ENCODE data around the gene LMBR1L.

The LMBR1L gene

DNA sequence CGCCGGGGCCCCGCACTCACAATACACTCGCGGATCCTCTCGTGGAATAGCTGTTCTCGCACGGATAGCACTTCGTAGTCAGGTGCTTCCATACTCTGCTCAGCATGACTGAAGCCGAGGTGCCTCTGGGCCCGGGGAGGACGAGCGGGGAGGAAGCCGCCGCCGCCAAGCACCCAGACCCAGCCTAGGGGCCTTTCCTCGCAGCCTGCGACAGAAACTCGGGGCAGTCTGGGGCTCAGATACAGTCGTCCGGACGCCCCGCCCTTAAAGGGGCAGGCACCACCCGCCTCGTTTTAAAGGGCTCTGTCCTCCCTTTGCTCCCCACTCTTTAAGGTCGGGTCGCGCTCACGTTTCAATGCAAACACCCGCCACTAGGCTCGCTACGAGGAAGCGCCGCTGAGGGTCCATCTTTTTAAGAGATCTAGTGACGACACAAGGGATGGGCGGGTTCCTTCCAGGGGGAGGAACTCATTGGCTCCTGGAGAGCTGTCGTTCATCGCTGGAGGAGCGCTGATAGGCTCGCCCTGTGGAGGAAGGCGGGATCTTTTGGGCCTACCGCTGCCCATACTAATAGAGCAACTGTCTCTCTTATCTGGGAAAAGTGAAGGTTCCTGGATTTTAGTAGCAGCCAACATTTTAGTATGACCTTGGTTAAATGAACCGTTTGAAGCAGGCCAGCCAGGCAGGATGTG is at the start of gene LMBR1L (continued):
- TF ChIP-seq, protein P1, sequence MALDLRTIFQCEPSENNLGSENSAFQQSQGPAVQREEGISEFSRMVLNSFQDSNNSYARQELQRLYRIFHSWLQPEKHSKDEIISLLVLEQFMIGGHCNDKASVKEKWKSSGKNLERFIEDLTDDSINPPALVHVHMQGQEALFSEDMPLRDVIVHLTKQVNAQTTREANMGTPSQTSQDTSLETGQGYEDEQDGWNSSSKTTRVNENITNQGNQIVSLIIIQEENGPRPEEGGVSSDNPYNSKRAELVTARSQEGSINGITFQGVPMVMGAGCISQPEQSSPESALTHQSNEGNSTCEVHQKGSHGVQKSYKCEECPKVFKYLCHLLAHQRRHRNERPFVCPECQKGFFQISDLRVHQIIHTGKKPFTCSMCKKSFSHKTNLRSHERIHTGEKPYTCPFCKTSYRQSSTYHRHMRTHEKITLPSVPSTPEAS (tag by site-specific recombination; IDR thresholded peaks at IDR 0.05) = no peak
- TF ChIP-seq ZNF561 (tag by site-specific recombination; IDR thresholded peaks at IDR 0.05; ENCODE audit: borderline replicate concordance) (no peak), ZNF155 (tag by site-specific recombination; IDR thresholded peaks at IDR 0.05) (no peak), ZBTB17 (tag by site-specific recombination; IDR thresholded peaks at IDR 0.05) (peak; percentile 87), ZNF114 (tag by site-specific recombination; IDR thresholded peaks at IDR 0.05) (no peak), YY2 (tag by site-specific recombination; IDR thresholded peaks at IDR 0.05) (peak; percentile 49; the same call in 1 of the 2 replicates), REPIN1 (tag by site-specific recombination; IDR thresholded peaks at IDR 0.05; ENCODE audit: low read depth) (peak; percentile 65; the same call in 1 of the 2 replicates), ZNF423 (tag by site-specific recombination; IDR thresholded peaks at IDR 0.05) (no peak), ZNF248 (tag by site-specific recombination; IDR thresholded peaks at IDR 0.05) (no peak), ZNF548 (tag by site-specific recombination; IDR thresholded peaks at IDR 0.05) (no peak), KLF16 (tag by site-specific recombination; IDR thresholded peaks at IDR 0.05) (peak; percentile 71; the same call in 1 of the 2 replicates), ZNF629 (tag by site-specific recombination; IDR thresholded peaks at IDR 0.05) (peak; percentile 95), ZNF776 (tag by site-specific recombination; IDR thresholded peaks at IDR 0.05; ENCODE audit: borderline replicate concordance) (no peak), ZNF2 (tag by site-specific recombination; IDR thresholded peaks at IDR 0.05) (peak; percentile 24; the same call in 1 of the 2 replicates), RBAK (tag by site-specific recombination; IDR thresholded peaks at IDR 0.05) (no peak), ZNF670 (tag by site-specific recombination; IDR thresholded peaks at IDR 0.05; ENCODE audit: low read depth) (no peak), ZNF626 (tag by site-specific recombination; IDR thresholded peaks at IDR 0.05) (no peak)
- TF ChIP-seq, protein P2, sequence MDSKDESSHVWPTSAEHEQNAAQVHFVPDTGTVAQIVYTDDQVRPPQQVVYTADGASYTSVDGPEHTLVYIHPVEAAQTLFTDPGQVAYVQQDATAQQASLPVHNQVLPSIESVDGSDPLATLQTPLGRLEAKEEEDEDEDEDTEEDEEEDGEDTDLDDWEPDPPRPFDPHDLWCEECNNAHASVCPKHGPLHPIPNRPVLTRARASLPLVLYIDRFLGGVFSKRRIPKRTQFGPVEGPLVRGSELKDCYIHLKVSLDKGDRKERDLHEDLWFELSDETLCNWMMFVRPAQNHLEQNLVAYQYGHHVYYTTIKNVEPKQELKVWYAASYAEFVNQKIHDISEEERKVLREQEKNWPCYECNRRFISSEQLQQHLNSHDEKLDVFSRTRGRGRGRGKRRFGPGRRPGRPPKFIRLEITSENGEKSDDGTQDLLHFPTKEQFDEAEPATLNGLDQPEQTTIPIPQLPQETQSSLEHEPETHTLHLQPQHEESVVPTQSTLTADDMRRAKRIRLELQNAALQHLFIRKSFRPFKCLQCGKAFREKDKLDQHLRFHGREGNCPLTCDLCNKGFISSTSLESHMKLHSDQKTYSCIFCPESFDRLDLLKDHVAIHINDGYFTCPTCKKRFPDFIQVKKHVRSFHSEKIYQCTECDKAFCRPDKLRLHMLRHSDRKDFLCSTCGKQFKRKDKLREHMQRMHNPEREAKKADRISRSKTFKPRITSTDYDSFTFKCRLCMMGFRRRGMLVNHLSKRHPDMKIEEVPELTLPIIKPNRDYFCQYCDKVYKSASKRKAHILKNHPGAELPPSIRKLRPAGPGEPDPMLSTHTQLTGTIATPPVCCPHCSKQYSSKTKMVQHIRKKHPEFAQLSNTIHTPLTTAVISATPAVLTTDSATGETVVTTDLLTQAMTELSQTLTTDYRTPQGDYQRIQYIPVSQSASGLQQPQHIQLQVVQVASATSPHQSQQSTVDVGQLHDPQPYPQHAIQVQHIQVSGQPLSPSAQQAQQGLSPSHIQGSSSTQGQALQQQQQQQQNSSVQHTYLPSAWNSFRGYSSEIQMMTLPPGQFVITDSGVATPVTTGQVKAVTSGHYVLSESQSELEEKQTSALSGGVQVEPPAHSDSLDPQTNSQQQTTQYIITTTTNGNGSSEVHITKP (tag by site-specific recombination; IDR thresholded peaks at IDR 0.05) = peak; percentile 73
- TF ChIP-seq, protein P3, sequence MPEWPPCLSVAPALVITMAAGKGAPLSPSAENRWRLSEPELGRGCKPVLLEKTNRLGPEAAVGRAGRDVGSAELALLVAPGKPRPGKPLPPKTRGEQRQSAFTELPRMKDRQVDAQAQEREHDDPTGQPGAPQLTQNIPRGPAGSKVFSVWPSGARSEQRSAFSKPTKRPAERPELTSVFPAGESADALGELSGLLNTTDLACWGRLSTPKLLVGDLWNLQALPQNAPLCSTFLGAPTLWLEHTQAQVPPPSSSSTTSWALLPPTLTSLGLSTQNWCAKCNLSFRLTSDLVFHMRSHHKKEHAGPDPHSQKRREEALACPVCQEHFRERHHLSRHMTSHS (tag by site-specific recombination; IDR thresholded peaks at IDR 0.05) = no peak
- TF ChIP-seq, protein P4, sequence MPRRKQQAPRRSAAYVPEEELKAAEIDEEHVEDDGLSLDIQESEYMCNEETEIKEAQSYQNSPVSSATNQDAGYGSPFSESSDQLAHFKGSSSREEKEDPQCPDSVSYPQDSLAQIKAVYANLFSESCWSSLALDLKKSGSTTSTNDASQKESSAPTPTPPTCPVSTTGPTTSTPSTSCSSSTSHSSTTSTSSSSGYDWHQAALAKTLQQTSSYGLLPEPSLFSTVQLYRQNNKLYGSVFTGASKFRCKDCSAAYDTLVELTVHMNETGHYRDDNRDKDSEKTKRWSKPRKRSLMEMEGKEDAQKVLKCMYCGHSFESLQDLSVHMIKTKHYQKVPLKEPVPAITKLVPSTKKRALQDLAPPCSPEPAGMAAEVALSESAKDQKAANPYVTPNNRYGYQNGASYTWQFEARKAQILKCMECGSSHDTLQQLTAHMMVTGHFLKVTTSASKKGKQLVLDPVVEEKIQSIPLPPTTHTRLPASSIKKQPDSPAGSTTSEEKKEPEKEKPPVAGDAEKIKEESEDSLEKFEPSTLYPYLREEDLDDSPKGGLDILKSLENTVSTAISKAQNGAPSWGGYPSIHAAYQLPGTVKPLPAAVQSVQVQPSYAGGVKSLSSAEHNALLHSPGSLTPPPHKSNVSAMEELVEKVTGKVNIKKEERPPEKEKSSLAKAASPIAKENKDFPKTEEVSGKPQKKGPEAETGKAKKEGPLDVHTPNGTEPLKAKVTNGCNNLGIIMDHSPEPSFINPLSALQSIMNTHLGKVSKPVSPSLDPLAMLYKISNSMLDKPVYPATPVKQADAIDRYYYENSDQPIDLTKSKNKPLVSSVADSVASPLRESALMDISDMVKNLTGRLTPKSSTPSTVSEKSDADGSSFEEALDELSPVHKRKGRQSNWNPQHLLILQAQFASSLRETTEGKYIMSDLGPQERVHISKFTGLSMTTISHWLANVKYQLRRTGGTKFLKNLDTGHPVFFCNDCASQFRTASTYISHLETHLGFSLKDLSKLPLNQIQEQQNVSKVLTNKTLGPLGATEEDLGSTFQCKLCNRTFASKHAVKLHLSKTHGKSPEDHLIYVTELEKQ (tag by site-specific recombination; IDR thresholded peaks at IDR 0.05; ENCODE audit: borderline replicate concordance) = no peak
- TF ChIP-seq, protein P5, sequence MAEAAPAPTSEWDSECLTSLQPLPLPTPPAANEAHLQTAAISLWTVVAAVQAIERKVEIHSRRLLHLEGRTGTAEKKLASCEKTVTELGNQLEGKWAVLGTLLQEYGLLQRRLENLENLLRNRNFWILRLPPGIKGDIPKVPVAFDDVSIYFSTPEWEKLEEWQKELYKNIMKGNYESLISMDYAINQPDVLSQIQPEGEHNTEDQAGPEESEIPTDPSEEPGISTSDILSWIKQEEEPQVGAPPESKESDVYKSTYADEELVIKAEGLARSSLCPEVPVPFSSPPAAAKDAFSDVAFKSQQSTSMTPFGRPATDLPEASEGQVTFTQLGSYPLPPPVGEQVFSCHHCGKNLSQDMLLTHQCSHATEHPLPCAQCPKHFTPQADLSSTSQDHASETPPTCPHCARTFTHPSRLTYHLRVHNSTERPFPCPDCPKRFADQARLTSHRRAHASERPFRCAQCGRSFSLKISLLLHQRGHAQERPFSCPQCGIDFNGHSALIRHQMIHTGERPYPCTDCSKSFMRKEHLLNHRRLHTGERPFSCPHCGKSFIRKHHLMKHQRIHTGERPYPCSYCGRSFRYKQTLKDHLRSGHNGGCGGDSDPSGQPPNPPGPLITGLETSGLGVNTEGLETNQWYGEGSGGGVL (tag by site-specific recombination; IDR thresholded peaks at IDR 0.05) = no peak
- TF ChIP-seq, protein P6, sequence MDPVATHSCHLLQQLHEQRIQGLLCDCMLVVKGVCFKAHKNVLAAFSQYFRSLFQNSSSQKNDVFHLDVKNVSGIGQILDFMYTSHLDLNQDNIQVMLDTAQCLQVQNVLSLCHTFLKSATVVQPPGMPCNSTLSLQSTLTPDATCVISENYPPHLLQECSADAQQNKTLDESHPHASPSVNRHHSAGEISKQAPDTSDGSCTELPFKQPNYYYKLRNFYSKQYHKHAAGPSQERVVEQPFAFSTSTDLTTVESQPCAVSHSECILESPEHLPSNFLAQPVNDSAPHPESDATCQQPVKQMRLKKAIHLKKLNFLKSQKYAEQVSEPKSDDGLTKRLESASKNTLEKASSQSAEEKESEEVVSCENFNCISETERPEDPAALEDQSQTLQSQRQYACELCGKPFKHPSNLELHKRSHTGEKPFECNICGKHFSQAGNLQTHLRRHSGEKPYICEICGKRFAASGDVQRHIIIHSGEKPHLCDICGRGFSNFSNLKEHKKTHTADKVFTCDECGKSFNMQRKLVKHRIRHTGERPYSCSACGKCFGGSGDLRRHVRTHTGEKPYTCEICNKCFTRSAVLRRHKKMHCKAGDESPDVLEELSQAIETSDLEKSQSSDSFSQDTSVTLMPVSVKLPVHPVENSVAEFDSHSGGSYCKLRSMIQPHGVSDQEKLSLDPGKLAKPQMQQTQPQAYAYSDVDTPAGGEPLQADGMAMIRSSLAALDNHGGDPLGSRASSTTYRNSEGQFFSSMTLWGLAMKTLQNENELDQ (tag by site-specific recombination; IDR thresholded peaks at IDR 0.05; ENCODE audit: low read depth) = no peak
- TF ChIP-seq, protein P7, sequence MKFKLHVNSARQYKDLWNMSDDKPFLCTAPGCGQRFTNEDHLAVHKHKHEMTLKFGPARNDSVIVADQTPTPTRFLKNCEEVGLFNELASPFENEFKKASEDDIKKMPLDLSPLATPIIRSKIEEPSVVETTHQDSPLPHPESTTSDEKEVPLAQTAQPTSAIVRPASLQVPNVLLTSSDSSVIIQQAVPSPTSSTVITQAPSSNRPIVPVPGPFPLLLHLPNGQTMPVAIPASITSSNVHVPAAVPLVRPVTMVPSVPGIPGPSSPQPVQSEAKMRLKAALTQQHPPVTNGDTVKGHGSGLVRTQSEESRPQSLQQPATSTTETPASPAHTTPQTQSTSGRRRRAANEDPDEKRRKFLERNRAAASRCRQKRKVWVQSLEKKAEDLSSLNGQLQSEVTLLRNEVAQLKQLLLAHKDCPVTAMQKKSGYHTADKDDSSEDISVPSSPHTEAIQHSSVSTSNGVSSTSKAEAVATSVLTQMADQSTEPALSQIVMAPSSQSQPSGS (tag by site-specific recombination; IDR thresholded peaks at IDR 0.05; ENCODE audit: low read depth) = 0 out of 2 replicates have a peak, but pooled peaks have one; percentile 3
- TF ChIP-seq, protein P8, sequence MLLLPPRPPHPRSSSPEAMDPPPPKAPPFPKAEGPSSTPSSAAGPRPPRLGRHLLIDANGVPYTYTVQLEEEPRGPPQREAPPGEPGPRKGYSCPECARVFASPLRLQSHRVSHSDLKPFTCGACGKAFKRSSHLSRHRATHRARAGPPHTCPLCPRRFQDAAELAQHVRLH (tag by site-specific recombination; IDR thresholded peaks at IDR 0.05) = no peak
